Psoas muscle (tissue), 8 donors: ENCODE data around the gene CCR9. TPM values are rescaled to one million over a fixed set of nuclear protein-coding genes. Genes with fewer than 3 reads are reported as not detected.

Experiments
- ATAC-seq, 4 donors: fragments of 200-7000 bp; cut with Tn5 transposase; one replicate each; pipeline ENCODE4 v1.9.1; 2020; ENCODE audit warnings: moderate library complexity in 3 of 4, mild to moderate bottlenecking in 2 of 4
- DNase-seq, 2 donors: peaks; one replicate each; pipeline ENCODE4 v3.0.0-alpha.2; 2020
- H3K27ac ChIP-seq: fragments of 200-600 bp; one replicate; pipeline ENCODE4 v1.8.0; 2022
- H3K27me3 ChIP-seq, 3 donors: fragments of 200-600 bp in 1 of 3; one replicate each; pipeline versions ENCODE4 v1.6.1 to v1.8.0; 2013 to 2022; ENCODE audit warnings: low read length in 2 of 3, mild to moderate bottlenecking in 2 of 3, moderate library complexity in 1 of 3; ENCODE audit not compliant: insufficient read depth in 3 of 3
- H3K36me3 ChIP-seq, 2 donors: fragments of 200-600 bp in 1 of 2; one replicate each; pipeline versions ENCODE4 v1.6.1 to v1.8.0; 2013 to 2022; ENCODE audit warnings: low read depth in 1 of 2, mild to moderate bottlenecking in 1 of 2, moderate library complexity in 1 of 2; ENCODE audit not compliant: insufficient read depth in 1 of 2
- H3K4me1 ChIP-seq: fragments of 200-600 bp; one replicate; pipeline ENCODE4 v1.8.0; 2022
- H3K4me3 ChIP-seq: fragments of 200-600 bp; one replicate; pipeline ENCODE4 v1.8.0; 2022; ENCODE audit warnings: mild to moderate bottlenecking
- H3K9me3 ChIP-seq: fragments of 200-600 bp; one replicate; pipeline ENCODE4 v1.8.0; 2022
- CTCF ChIP-seq: fragments of 200-600 bp; IDR thresholded peaks from one replicate; pipeline ENCODE4 v1.8.0; 2022; ENCODE audit warnings: antibody characterized with exemption
- WGBS, 3 donors: extraction: QIAGEN DNeasy Blood & Tissue Kit; methylation state at CpG; one replicate each; pipeline versions ENCODE4 v1.1.6 to v1.1.7; 2013; 5-methylcytosine and 5-hydroxymethylcytosine counted together
- intact Hi-C, 2 donors: fragments of 100-400 bp; cut with DNase I; formaldehyde crosslinking; loops; one replicate each; pipeline versions ENCODE4 v1.11.0 to v1.14.2; 2022
- polyA plus RNA-seq, 3 donors: library from polyadenylated mRNA; stranded (reverse); fragments of 200-250 nt; gene quantifications; one replicate each; pipeline ENCODE4 v1.2.3, GENCODE V29; 2013
- total RNA-seq, 4 donors: library from RNA; stranded (reverse); fragmentation: NEBNext Ultra II Directional in 2 of 4; extraction: Animal tissue kit (Norgen Biotek cat#: 25700) in 2 of 4; gene quantifications; one replicate each; pipeline versions ENCODE4 v1.2.1 to v1.2.4, GENCODE V29; 2021 to 2023
- donor health status: healthy with polysubstance abuse.
- donor health status: DM: no; HTN: no; CAD: no; lungs with moderate emphysema.
- donor health status: Bipolar disorder and iron deficiency.
- donor health status: healthy.
- donor health status: DM: yes; HTN: yes; CAD: no.
- donor health status: DM: no; HTN: no; CAD: no.
- donor health status: DM: no; HTN: no; CAD: no.
- donor health status: DM: yes; HTN: yes; CAD: no.

The CCR9 gene
- total and polyA plus RNA-seq, 7 donors = 0.03 TPM; not detected in 6

- H3K27me3 ChIP-seq = no peaks in the 10 kb centered on the region
- ATAC-seq = no peak
- 92 to 97% (median 95%) methylated on average over 2 of the region's 2 CpGs for WGBS, 3 donors
- H3K4me1 ChIP-seq = no peaks in the 10 kb centered on the region
- H3K36me3 ChIP-seq = peaks cover 4 to 98% of the 10 kb centered on the region in 2 donors
- no peak overlapping the region for H3K4me3 ChIP-seq
- DNase-seq = no peak
- intact Hi-C loops = loop anchor here in 1 of 2 donors (5.0 kb wide), 1 partner anchor 166 kb away; no protein-coding TSS in a partner anchor
- H3K27ac ChIP-seq = no peak overlapping the region
- TF ChIP-seq CTCF = no peak
- H3K9me3 ChIP-seq = no peaks in the 10 kb centered on the region
Observed at GRCh38 chr3:45927881-45928280, 41.5 kb downstream of the CCR9 start.

GRCh38 chr3:45929042-45929679 is 42.8 kb downstream of the CCR9 start:
- peaks cover 4 to 98% of the 10 kb centered on the region in 2 donors for H3K36me3 ChIP-seq
- H3K9me3 ChIP-seq = no peaks in the 10 kb centered on the region
- ATAC-seq = peak; percentile 28 to 67 (median 65)
- peak in 1 of 2 donors; percentile 4 for DNase-seq
- intact Hi-C loops = loop anchor here in 1 of 2 donors (5.0 kb wide), 1 partner anchor 167 kb away; no protein-coding TSS in a partner anchor
- 80 to 84% (median 84%) methylated on average over 9 of the region's 9 CpGs for WGBS, 3 donors
- TF ChIP-seq CTCF = peak; percentile 44
- no peak overlapping the region for H3K4me3 ChIP-seq
- H3K27me3 ChIP-seq = no peaks in the 10 kb centered on the region
- H3K27ac ChIP-seq = no peak overlapping the region
- no peaks in the 10 kb centered on the region for H3K4me1 ChIP-seq

GRCh38 chr3:45931496-45931895 is 45.2 kb downstream of the CCR9 start:
- Histone ChIP-seq H3K9me3 (no peaks in the 10 kb centered on the region), H3K4me1 (no peaks in the 10 kb centered on the region), H3K27me3 (no peaks in the 10 kb centered on the region), H3K36me3 (peaks cover 4 to 100% of the 10 kb centered on the region in 2 donors), H3K27ac (no peak overlapping the region), H3K4me3 (no peak overlapping the region)
- intact Hi-C loops = no loop called here
- ATAC-seq = no peak
- no peak for DNase-seq
- no peak for TF ChIP-seq CTCF
- 75 to 84% (median 81%) methylated on average over 6 of the region's 6 CpGs for WGBS, 3 donors

- ATAC-seq (peak in 1 of 4 donors; percentile 21), DNase-seq (no peak)
- Histone ChIP-seq H3K36me3 (peaks cover 4 to 100% of the 10 kb centered on the region in 2 donors), H3K9me3 (no peaks in the 10 kb centered on the region), H3K4me1 (no peaks in the 10 kb centered on the region), H3K27ac (no peak overlapping the region), H3K27me3 (no peaks in the 10 kb centered on the region), H3K4me3 (no peak overlapping the region)
- 86 to 91% (median 91%) methylated on average over 4 of the region's 4 CpGs for WGBS, 3 donors
- TF ChIP-seq CTCF = no peak
- intact Hi-C loops = no loop called here
Observed at GRCh38 chr3:45932112-45932511, 45.8 kb downstream of the CCR9 start.

GRCh38 chr3:45933591-45933990 is 47.2 kb downstream of the CCR9 start:
- no peak for TF ChIP-seq CTCF
- no peak for ATAC-seq
- H3K9me3 ChIP-seq = no peaks in the 10 kb centered on the region
- peaks cover 3% of the 10 kb centered on the region for H3K4me1 ChIP-seq
- WGBS, 3 donors = 82 to 89% (median 85%) methylated on average over 4 of the region's 4 CpGs
- H3K27ac ChIP-seq = no peak overlapping the region
- no peak for DNase-seq
- no peaks in the 10 kb centered on the region for H3K27me3 ChIP-seq
- intact Hi-C loops = no loop called here
- H3K36me3 ChIP-seq = peaks cover 0 to 100% of the 10 kb centered on the region in 2 donors
- no peak overlapping the region for H3K4me3 ChIP-seq
